ENCODE results near the gene UTF1. TPM values are rescaled to one million over a fixed set of nuclear protein-coding genes. Genes with fewer than 3 reads are reported as not detected.

Gene UTF1
- total and polyA plus RNA-seq, 2 experiments from 2014 or later = 12.2 to 51.4 TPM

GRCh38 chr10:133187091-133187905 lies 42.7 kb upstream of the UTF1 start:
- peaks cover 22% of the 10 kb centered on the region for H3K9me3 Mint-ChIP-seq
- H3K4me1 Mint-ChIP-seq = no peaks in the 10 kb centered on the region

More at GRCh38 chr10:133187091-133187905, 42.7 kb upstream of the UTF1 start:
- Histone ChIP-seq H3K4me1 (ENCODE audit: insufficient read depth) (no peaks in the 10 kb centered on the region), H3K4me2 (no peak overlapping the region), H3K9me2 (ENCODE audit: insufficient read depth) (no peaks in the 10 kb centered on the region), H3K27ac (ENCODE audit: low read depth) (no peak overlapping the region), H3K4me3 (no peak overlapping the region), H3K79me2 (replicated peaks; ENCODE audit: insufficient read depth) (no peaks in the 10 kb centered on the region), H4K20me1 (replicated peaks; ENCODE audit: insufficient read depth) (no peaks in the 10 kb centered on the region), H3K27me3 (ENCODE audit: insufficient read depth) (no peaks in the 10 kb centered on the region), H2AFZ (no peak overlapping the region), H3F3A (replicated peaks; ENCODE audit: low read depth) (no peaks in the 10 kb centered on the region), H3K36me3 (ENCODE audit: insufficient read depth) (no peaks in the 10 kb centered on the region)
- Mint-ChIP-seq H3K27ac (no peak overlapping the region), H3K4me3 (no peak overlapping the region), H3K36me3 (ENCODE audit: low read depth) (peaks cover 30% of the 10 kb centered on the region), H3K27me3 (ENCODE audit: insufficient read depth, low read depth, poor library complexity) (peaks cover 7% of the 10 kb centered on the region)
- ATAC-seq = no peak
- DNase-seq (ENCODE audit: low spot score) = no peak
- TF ChIP-seq ZNF331 (CRISPR knock-in tag; IDR thresholded peaks at IDR 0.05; ENCODE audit: low read depth) = no peak
- TF ChIP-seq EZH2 (IDR thresholded peaks at IDR 0.05; ENCODE audit: low read depth, unreplicated experiment) = no peak
- TF ChIP-seq CTCF (conservative IDR thresholded peaks at IDR 0.05; ENCODE audit: low read depth in 2 of 2) = no peak
- no peak for TF ChIP-seq REST (IDR thresholded peaks at IDR 0.05; ENCODE audit: unreplicated experiment)
- no peak for TF ChIP-seq STAT1 (IDR thresholded peaks at IDR 0.05; ENCODE audit: unreplicated experiment)
- TF ChIP-seq ETS1 (IDR thresholded peaks at IDR 0.05) = no peak
- TF ChIP-seq POLR2AphosphoS5 (IDR thresholded peaks at IDR 0.05; ENCODE audit: low read depth) = no peak
- TF ChIP-seq CREB1 (CRISPR knock-in tag; IDR thresholded peaks at IDR 0.05; ENCODE audit: low read depth) = no peak
- no peak for TF ChIP-seq NANOG (IDR thresholded peaks at IDR 0.05; ENCODE audit: borderline replicate concordance)
- TF ChIP-seq ZNF462 (CRISPR knock-in tag; IDR thresholded peaks at IDR 0.05) = no peak
- no peak for TF ChIP-seq EZH2phosphoT487 (IDR thresholded peaks at IDR 0.05; ENCODE audit: unreplicated experiment)
- no peak for TF ChIP-seq ZNF114 (CRISPR knock-in tag; IDR thresholded peaks at IDR 0.05)
- no peak for TF ChIP-seq JUNB (IDR thresholded peaks at IDR 0.05; ENCODE audit: unreplicated experiment)

All from GM23338 (cell line).